Adrenal gland (tissue), 5 donors: Measurements from ENCODE around the gene RHBDL3.

ENCODE experiments used
- POLR2A ChIP-seq, 2 donors: fragments of 450-650 bp; IDR thresholded peaks; one replicate each; pipeline ENCODE4 v1.6.1; 2017; ENCODE audit warnings: antibody characterized with exemption in 2 of 2, mild to moderate bottlenecking in 2 of 2, moderate library complexity in 1 of 2
- TF ChIP-seq, protein P1 (sequence below), 6 experiments: fragments of 450-650 bp in 4 of 6; fragments of 200-600 bp in 2 of 6; sonication (generic) in 1 of 6; IDR thresholded peaks; 1 replicate in 5 of 6; 2 replicates in 1 of 6; pipeline versions ENCODE4 v1.5.1 to v1.8.0; 2016 to 2021; ENCODE audit warnings: antibody characterized with exemption in 6 of 6, mild to moderate bottlenecking in 2 of 6, moderate library complexity in 1 of 6
- donor health status: DM: no; HTN: no; CAD: no.

DNA sequence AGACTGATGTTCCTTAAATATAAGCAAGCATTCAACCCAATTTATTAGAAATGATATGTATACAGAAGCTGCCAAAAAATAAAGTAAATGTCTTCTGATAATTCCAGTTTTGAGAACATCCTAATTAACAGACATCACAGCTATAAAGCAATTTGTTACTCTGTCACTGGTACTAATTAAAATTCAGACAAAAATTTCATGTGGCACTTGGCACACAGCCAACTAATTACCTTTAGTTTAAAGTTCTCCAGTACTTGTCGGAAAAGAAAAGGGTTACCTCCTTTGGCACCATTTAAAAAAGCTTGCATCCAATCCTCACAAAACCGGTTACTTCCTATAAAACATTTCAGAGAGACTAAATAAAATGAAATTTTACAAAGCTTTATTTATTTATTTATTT, 67.6 kb downstream of the RHBDL3 start:
- TF ChIP-seq, protein P1, sequence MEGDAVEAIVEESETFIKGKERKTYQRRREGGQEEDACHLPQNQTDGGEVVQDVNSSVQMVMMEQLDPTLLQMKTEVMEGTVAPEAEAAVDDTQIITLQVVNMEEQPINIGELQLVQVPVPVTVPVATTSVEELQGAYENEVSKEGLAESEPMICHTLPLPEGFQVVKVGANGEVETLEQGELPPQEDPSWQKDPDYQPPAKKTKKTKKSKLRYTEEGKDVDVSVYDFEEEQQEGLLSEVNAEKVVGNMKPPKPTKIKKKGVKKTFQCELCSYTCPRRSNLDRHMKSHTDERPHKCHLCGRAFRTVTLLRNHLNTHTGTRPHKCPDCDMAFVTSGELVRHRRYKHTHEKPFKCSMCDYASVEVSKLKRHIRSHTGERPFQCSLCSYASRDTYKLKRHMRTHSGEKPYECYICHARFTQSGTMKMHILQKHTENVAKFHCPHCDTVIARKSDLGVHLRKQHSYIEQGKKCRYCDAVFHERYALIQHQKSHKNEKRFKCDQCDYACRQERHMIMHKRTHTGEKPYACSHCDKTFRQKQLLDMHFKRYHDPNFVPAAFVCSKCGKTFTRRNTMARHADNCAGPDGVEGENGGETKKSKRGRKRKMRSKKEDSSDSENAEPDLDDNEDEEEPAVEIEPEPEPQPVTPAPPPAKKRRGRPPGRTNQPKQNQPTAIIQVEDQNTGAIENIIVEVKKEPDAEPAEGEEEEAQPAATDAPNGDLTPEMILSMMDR (IDR thresholded peaks at IDR 0.05), result no peak
- TF ChIP-seq POLR2A (IDR thresholded peaks at IDR 0.05), result no peak
